Measurements from ENCODE around the gene RIPOR2. TPM values are rescaled to one million over a fixed set of nuclear protein-coding genes. Genes with fewer than 3 reads are reported as not detected.

The RIPOR2 gene
- total and polyA plus RNA-seq, 10 of the 15 experiments (the other 5 are each of a cell fraction or from before 2014, with no cell fraction given) = 22.2 to 48.2 (median 34.7) TPM

DNA sequence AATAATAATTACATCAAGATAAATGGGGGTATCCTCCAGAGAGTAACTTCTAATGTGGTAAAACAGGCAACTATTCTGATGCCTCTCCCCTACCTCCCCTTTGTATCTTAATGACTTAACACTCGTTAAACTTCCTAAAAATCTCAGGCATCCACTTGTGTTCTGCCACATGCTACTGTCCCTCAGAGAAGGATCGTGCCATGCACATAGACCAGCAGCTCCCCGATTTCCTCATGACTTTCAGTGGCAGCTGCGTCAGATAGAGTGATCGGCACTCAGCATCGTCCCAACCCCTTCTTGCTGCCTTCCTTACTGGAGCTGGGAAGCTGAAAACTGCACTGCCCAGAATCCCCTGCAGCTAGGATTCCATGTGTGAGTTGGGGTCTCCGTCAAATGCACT, 32.1 kb downstream of the RIPOR2 start:
- no peak for FAIRE-seq
- in situ Hi-C loops (cut with MboI) = no loop called here
- CTCF ChIA-PET = interaction anchor here (2.5 to 4.5 kb wide), 2 partner anchors 30 to 88 kb away, joined by 15 to 22 read pairs; no protein-coding TSS in a partner anchor
- Histone ChIP-seq H4K20me1 (ENCODE audit: control insufficient read depth, insufficient read depth) (peaks cover 3% of the 10 kb centered on the region; the same call in 1 of the 2 replicates), H3K36me3 (ENCODE audit: control insufficient read depth in 2 of 2, insufficient read depth in 2 of 2, low read length in 1 of 2) (no peaks in the 10 kb centered on the region; a peak in 2 of 4 replicates), H3K27me3 (replicated peaks in 1 of 2; ENCODE audit: control insufficient read depth in 2 of 2, insufficient read depth in 2 of 2, low read length in 1 of 2) (no peaks in the 10 kb centered on the region), H3K79me2 (ENCODE audit: control insufficient read depth, insufficient read depth, low read length) (peaks cover 5% of the 10 kb centered on the region), H3K27ac (ENCODE audit: control insufficient read depth, insufficient read depth) (no peak overlapping the region), H3K4me3 (no peak overlapping the region), H2AFZ (ENCODE audit: control insufficient read depth, low read depth, low read length) (no peak overlapping the region), H3K4me1 (ENCODE audit: control insufficient read depth, insufficient read depth, low read length) (peaks cover 7% of the 10 kb centered on the region; the same call in 1 of the 2 replicates), H3K4me2 (ENCODE audit: control insufficient read depth, insufficient read depth) (no peak overlapping the region), H3K9me3 (replicated peaks; ENCODE audit: control insufficient read depth, insufficient read depth, low read length) (no peaks in the 10 kb centered on the region; the same call in 2 of the 3 replicates), H3K9ac (ENCODE audit: control insufficient read depth, insufficient read depth, low read length) (no peak overlapping the region)
- POLR2A ChIA-PET = no interaction called here
- RAD21 ChIA-PET (ENCODE audit: unreplicated experiment) = no interaction called here
- WGBS (ENCODE audit: insufficient coverage, insufficient replicate concordance, low lambda C conversion rate, missing lambda C conversion rate) = 98% methylated on average over 7 of the region's 7 CpGs
- no peak for DNase-seq (ENCODE audit: low read depth, low spot score)
- intact Hi-C loops (cut with micrococcal nuclease; ENCODE audit: unreplicated experiment) = no loop called here
- SMC1A ChIA-PET (ENCODE audit: uncharacterized antibody, unreplicated experiment) = interaction anchor here (1.0 to 10.7 kb wide), 5 partner anchors 9 to 88 kb away, joined by 3 to 201 read pairs (median 4); partner anchors contain the start of gene RIPOR2
- TF ChIP-seq JUNB (IDR thresholded peaks at IDR 0.05) (no peak), YY1 (IDR thresholded peaks at IDR 0.05; ENCODE audit: low read depth, low read length) (no peak), CBFB (IDR thresholded peaks at IDR 0.05; ENCODE audit: low read depth) (no peak), CBX3 (IDR thresholded peaks at IDR 0.05; ENCODE audit: borderline replicate concordance, low read depth) (no peak), IRF3 (IDR thresholded peaks at IDR 0.05) (no peak), ZZZ3 (IDR thresholded peaks at IDR 0.05; ENCODE audit: control insufficient read depth, insufficient read length, low read depth) (no peak), BMI1 (IDR thresholded peaks at IDR 0.05; ENCODE audit: borderline replicate concordance) (no peak), ATF2 (IDR thresholded peaks at IDR 0.05; ENCODE audit: low read length) (no peak), MXI1 (IDR thresholded peaks at IDR 0.05; ENCODE audit: low read depth, low read length) (no peak), MTA3 (IDR thresholded peaks at IDR 0.05; ENCODE audit: borderline replicate concordance, low read length) (no peak), SRF (IDR thresholded peaks at IDR 0.05; ENCODE audit: low read depth in 2 of 2, low read length in 2 of 2) (no peak), PML (IDR thresholded peaks at IDR 0.05; ENCODE audit: low read length) (no peak), JUND (IDR thresholded peaks at IDR 0.05; ENCODE audit: low read depth, low read length) (no peak), HCFC1 (IDR thresholded peaks at IDR 0.05; ENCODE audit: low read length) (no peak), BRCA1 (IDR thresholded peaks at IDR 0.05; ENCODE audit: low read depth, low read length) (no peak), CBX5 (IDR thresholded peaks at IDR 0.05; ENCODE audit: low read depth) (no peak), RFX5 (IDR thresholded peaks at IDR 0.05; ENCODE audit: low read depth, low read length) (no peak), E2F8 (IDR thresholded peaks at IDR 0.05; ENCODE audit: low read depth, partially characterized antibody) (no peak)
- TF ChIP-seq, protein P1, sequence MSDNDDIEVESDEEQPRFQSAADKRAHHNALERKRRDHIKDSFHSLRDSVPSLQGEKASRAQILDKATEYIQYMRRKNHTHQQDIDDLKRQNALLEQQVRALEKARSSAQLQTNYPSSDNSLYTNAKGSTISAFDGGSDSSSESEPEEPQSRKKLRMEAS (IDR thresholded peaks at IDR 0.05; ENCODE audit: low read depth, low read length) = no peak
- no TSS peak for BruUV-seq (replicated peaks)
- ATAC-seq = no peak
